AG09309 (cell line): ENCODE data around the gene OTOF.

Experiments
- DNase-seq: peaks from one replicate; pipeline ENCODE4 v3.0.0-alpha.2; 2010; ENCODE audit warnings: low read depth
- H3K4me3 ChIP-seq: 2 replicates; pipeline ENCODE4 v1.5.1; 2011; ENCODE audit warnings: mild to moderate bottlenecking, low read depth, low read length, moderate library complexity; ENCODE audit not compliant: control insufficient read depth
- TF ChIP-seq, protein P1 (sequence below): IDR thresholded peaks from 2 replicates; pipeline ENCODE4 v1.5.1; 2011; ENCODE audit warnings: mild to moderate bottlenecking, low read depth, low read length, inconsistent platforms; ENCODE audit not compliant: insufficient read depth, control insufficient read depth; ENCODE audit errors: missing control alignments

The OTOF gene

DNA sequence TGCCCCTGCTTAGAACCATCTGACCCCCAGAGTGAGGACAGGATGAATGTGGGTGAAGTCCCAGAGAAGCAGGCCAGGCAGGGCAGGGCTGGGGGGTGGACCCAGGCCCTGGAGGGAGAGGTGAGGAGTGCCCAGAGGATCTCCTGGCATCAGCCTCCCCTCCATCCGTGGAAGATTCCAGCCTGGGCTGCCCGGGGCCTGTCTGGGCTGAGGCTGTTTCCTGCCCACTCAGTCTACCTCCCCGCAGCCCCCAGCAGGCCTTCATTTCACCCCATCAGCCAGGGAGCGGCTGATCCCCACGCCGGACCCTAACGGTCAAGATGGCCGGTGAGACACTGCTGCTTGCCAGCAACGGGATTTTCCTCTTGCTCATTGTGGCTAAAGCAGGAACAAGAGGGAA lies 35.3 kb upstream of the OTOF start:
- H3K4me3 ChIP-seq = no peak overlapping the region
- no peak for DNase-seq

DNA sequence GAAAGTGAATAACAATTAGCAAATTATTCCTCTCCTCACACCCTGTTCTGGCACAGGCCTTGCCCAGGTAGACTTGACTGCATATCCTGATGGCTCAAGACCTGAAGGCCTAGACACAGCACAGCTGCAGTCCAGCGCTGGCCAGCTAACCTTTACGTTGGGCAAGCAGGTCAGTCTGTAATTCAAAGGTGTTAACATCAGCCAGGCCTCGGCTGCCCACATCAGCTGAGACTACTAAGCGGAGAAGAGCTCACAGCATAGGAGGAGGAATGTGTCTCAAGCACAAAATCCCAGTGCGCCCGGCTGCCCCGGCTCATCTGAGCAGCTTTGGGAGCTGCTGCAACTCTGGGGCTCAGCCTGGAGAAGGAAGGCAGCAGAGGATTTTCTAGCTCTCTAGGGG lies 33.5 kb upstream of the OTOF start:
- TF ChIP-seq, protein P1, sequence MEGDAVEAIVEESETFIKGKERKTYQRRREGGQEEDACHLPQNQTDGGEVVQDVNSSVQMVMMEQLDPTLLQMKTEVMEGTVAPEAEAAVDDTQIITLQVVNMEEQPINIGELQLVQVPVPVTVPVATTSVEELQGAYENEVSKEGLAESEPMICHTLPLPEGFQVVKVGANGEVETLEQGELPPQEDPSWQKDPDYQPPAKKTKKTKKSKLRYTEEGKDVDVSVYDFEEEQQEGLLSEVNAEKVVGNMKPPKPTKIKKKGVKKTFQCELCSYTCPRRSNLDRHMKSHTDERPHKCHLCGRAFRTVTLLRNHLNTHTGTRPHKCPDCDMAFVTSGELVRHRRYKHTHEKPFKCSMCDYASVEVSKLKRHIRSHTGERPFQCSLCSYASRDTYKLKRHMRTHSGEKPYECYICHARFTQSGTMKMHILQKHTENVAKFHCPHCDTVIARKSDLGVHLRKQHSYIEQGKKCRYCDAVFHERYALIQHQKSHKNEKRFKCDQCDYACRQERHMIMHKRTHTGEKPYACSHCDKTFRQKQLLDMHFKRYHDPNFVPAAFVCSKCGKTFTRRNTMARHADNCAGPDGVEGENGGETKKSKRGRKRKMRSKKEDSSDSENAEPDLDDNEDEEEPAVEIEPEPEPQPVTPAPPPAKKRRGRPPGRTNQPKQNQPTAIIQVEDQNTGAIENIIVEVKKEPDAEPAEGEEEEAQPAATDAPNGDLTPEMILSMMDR = no peak
- no peak for DNase-seq
- no peak overlapping the region for H3K4me3 ChIP-seq

More for the DNA sequence above, 35.3 kb upstream of the OTOF start:
- TF ChIP-seq, protein P1 = no peak

DNA sequence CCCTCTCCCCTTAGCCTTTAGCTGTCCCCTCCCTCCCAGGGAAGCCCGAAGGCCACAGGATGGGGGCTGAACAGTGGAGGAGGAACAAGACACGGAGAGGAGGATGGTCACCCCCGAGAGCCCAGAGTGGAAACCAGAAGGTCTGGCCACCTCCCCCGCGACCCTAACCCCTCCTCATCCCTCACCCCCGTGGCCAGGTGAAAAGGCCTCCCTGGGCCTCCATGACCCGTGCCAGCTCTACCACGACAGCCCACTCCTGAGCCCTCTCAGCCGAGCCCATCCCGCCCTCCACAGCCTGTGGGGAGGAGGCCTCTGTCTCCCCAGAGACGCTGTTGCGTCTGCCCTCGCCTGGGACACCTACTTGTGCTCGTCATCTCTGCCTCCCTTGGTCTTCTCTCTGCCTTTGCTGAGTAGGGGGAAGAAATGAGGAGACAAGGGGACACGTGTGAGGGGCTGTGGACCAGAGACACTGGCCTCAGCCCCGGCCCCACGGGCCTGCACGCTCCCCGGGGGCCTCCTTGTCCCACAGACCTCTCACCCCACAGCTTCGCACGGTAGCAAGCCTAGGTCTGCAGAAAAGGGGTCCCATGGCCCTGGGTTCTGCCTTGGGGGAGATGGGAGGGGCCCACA lies 32.5 kb upstream of the OTOF start:
- H3K4me3 ChIP-seq = no peak overlapping the region
- no peak for DNase-seq
- TF ChIP-seq, protein P1 = no peak

DNA sequence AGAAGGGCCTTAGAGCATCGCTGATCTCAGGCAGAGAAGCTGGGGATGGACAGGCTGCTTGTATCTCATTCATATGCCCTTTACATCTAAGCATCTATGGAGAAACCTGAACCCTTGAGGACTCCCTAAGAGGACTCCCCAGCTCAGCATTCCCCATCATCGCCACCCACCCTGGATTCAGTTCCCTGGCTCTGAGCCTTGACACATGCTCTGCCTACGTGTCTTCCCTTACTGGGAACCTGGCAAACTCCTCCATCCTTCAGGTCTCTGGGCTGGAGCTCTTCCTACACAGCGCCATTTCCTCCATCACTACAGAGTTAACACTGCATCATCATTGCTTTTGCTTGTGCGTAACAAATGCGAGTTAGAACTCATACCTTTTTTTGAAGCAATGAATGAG lies 31.2 kb upstream of the OTOF start:
- TF ChIP-seq, protein P1 = no peak
- no peak for DNase-seq

DNA sequence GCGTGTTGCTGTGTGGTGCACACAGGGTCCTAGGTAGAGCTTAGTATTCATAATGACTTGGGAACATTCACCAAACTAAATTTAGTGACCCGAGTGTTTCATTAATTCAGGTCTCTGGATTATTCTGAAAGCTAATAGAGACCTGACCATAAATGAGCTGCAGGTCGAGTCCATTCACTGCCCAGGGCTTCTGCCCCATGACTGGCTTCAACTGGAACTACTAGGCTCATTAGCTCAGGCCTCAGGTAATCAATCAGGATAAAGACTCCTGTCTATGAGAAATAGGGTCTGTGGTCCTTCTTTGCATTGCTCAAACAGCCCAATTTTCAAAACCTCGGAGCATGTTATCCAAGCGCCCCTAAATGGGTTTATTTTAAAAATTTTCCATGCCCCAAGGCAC lies 30.0 kb upstream of the OTOF start:
- DNase-seq = no peak
- no peak overlapping the region for H3K4me3 ChIP-seq
- TF ChIP-seq, protein P1 = no peak

More for the DNA sequence above, 31.2 kb upstream of the OTOF start:
- H3K4me3 ChIP-seq = no peak overlapping the region

DNA sequence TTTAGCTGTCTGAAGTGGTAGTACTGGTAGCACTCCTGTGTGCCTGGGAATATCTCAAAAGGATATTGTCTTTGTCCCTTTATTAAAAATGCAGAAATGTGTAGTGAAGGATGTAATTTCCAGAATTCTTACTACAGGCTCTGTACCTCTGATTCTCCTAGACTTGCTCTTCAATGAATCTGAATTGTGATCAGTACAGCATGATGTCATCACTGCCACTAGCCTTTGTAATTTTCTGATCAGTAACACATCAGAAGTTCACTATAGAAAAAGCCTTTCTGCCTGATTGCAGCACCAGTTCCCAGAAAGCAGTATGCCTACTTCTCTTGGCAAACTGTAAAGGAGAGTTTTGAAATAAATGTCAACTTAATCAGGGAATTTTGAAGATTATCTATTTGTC lies 29.2 kb upstream of the OTOF start:
- TF ChIP-seq, protein P1 = no peak
- no peak overlapping the region for H3K4me3 ChIP-seq
- no peak for DNase-seq
